GM19328 (cell line): ENCODE data around the gene LCE3E.
"Not testable (repeated sequence)": the region's sequence is repeated elsewhere in the genome, so short reads cannot be mapped to it uniquely, and the experiment has no call there.

ENCODE experiments used
- ATAC-seq: cut with Tn5 transposase; IDR thresholded peaks from one replicate; pipeline ENCODE4 v1.9.1; 2021; ENCODE audit warnings: mild to moderate bottlenecking, moderate library complexity; ENCODE audit not compliant: unreplicated experiment

The LCE3E gene, protein sequence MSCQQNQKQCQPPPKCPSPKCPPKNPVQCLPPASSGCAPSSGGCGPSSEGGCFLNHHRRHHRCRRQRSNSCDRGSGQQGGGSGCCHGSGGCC

DNA sequence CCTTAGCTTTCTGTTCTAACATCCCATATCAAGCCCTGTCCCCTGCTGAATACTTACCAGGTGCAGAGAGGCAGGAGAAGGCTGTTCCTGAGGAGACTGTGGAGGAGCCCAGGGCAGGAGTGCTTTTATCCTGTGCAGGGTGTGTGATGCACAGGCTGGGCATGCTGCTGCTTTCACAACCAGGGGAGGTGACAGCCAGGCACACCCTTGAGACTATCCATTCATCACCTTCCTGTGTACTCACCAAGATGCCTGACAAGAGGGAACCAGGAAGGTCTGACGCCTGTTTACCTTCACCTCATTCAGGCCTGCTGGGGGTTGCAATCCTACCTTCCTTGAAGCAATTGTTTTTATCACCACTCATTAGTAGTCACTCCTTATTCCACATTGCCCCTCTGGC lies at the start of gene LCE3E:
TSS of gene LCE3E (minus strand) at position 100 of the 400 bp plus-strand sequence. CDS start 572 bp downstream, outside the sequence.
- no peak for ATAC-seq

DNA sequence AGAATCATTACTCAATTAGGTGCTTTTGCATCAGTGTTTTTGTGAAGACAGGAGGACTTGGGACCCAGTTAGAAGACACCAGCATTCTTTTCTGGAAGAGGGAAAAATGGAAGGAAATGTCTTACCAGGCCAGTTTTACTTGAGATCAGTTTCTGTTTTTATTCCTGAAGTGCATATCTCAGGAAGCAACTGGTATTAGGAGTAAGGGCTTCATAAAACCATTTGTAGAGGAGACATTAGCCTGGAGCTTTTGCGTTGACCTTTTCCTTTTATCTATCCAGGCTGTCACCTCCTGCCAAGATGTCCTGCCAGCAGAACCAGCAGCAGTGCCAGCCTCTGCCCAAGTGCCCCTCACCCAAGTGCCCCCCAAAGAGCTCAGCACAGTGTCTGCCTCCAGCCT lies 46.9 kb upstream of the LCE3E start, which contains the start of gene LCE3B:
TSS of gene LCE3B (plus strand) at position 301 of the 400 bp plus-strand sequence. CDS start at position 301, 0 bp downstream.
- ATAC-seq, result no peak

DNA sequence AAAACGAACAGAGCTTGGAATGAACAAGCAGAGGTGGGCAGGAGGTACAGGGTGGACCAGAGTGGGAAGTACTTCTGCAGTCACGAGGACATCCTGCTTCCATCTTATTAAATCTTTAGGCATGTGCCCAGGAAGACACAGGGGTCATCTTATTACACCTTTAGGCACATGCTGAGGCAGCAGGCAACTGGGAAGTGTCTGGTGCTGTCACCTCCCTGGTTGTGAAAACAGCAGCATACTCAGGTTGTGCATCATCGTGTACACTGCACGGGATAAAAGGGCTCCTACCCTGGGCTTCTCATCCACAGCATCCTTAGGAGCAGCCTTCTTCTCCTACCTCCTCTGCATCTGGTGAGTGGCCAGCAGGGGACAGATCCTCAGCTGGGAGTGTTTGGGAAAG lies 33.4 kb upstream of the LCE3E start, which contains the start of gene LCE3C:
TSS of gene LCE3C (plus strand) at position 301 of the 400 bp plus-strand sequence. CDS start 498 bp downstream, outside the sequence.
- no peak for ATAC-seq

DNA sequence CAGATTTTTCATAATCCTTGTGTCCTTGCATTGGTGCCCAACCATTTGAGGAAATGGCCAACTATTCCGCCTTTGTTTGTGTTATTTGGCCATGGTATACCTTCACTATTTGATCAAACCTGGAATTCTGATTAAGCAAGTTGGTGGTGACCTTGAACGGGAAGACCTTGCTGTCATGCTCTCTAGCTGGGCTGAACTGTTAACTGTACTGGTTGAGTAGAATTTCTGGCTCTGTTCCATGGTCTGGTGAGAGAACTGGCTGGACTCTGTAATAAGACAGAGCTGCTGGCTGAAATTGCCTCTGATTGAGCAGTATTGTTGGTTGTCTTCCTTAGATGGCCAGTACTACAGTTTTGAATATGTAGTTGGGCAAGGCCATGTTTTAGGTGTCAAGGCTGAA lies 30.4 kb upstream of the LCE3E start:
- ATAC-seq, result no peak

DNA sequence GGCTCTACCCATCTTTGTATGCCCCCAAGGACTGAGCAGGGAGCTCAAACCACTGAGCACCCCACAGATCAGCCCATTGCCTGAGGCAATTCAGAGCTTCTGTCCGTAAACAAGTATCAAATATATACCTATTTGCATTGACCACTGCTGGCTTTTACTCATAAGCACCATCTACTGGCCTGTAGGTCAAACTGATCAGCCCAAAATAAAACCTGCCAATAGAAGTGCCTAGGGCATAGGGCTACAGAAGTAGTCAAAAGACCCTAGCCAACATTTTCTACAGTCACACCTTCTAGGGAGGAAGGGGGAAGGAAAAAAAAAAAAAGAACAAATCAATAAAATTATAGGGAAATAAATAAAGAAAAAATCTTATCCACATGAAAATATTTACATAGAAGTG lies 19.0 kb upstream of the LCE3E start:
- no peak for ATAC-seq

DNA sequence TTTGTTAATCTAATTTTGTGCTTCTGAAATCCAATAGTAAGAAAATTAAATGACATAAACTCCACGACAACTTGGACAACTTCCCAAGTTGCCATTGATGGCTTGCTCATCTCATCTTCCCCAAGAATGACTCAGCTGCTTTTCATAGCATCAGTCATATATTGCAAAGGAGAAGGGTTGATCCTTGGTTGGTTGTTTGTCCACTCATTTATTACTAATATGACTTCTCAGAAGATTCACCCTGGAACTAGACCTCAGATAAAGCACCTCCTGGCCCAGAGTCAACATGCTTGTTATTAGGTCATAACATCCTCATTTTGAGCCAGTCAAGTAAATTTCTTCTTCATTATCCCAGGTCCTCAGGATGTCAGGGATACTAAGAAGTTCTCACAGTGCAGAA lies 16.1 kb upstream of the LCE3E start:
- no peak for ATAC-seq

DNA sequence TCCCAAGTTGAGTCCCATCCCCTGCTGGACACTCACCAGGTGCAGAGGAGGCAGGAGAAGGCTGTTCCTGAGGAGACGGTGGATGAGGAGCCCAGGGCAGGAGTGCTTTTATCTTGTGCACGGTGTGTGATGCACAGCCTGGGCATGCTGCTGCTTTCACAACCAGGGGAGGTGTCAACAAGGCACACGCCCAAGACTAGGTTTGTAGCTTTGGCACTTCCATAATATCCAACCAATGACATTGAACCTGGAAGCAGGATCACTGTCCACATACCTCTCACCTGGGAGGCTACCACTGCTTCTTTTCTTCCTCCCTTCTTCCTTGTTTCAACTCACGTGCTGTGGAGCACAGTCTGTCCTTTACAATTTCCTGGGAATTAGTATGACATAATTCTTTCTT lies 13.9 kb upstream of the LCE3E start, which contains the start of gene LCE3D:
TSS of gene LCE3D (minus strand) at position 84 of the 400 bp plus-strand sequence. CDS start 580 bp downstream, outside the sequence.
- no peak for ATAC-seq

DNA sequence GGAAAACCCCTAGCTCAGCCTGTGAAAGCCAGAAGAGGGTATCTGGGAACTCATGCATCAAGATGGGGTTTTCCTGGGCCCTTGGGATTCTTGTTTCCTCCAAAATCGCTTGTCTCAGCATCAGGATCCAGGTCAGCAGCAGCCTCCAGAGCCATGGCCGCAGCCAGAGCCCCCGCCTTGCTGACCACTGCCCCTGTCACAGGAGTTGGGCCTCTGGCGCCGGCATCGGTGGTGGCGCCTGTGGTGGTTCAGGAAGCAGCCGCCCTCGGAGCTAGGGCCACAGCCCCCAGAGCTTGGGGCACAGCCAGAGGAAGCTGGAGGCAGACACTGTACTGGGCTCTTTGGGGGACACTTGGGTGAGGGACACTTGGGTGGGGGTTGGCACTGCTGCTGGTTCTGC lies 12.9 kb upstream of the LCE3E start:
- not testable (repeated sequence) for ATAC-seq

DNA sequence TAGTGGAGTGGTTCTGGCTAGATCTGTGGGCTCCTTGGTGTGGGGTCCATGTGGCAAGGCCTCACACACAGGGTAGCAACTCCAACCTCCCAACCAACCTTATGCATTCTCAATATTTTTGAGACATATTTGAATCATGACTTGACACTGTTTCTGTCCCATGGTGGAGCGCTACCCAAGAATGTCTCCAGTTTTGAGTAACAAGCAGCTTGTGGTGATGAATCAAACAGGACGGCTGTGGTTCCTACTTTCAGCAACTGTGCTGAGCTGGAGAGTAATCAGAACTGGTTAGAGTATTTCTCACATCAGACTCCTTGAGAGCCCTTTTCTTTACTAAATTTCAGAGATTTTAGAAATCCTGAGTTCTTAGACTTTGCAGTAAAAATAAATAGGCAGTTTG lies 10.6 kb upstream of the LCE3E start:
- no peak for ATAC-seq

DNA sequence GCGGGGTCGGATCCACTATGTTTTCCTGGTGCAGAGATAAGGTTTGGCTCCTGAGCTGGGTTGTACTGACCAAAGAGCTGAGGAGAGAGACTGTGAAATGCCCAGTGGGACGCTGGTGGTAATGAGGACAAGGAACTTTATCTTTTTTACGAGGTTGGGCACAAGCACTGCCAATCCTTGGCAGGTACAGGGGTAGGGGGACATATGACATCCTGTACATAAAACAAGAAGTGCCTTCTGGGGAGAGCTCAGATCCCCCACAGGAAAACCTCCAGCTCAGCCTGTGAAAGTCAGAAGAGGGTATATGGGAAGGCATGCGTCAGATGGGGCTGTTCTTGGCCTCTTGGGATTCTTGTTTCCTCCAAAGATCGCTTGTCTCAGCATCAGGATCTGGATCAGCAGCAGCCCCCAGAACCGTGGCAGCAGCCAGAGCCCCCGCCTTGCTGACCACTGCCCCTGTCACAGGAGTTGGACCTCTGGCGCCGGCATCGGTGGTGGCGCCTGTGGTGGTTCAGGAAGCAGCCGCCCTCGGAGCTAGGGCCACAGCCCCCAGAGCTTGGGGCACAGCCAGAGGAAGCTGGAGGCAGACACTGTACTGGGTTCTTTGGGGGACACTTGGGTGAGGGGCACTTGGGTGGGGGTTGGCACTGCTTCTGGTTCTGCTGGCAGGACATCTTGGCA lies 905 bp downstream of the LCE3E start:
- no peak for ATAC-seq

DNA sequence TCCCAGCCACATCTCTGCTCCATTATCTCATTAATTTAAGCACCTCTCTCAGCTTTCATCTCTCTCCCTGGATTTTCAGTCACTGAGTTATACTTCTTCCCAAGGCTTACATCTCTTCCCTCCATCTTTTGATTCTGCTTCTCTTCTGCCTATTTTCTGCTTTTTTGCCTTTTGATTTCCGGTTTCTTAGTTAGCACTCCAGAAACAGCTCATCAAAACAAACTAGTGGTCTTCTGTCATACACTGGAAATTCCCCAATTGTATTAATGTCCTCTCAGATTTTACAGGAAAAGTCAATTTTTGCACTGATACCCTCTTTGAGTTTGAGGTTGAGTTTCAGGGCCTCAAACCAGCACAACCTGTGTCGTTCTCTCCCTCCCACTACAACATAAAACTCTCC lies 1.5 kb downstream of the LCE3E start:
- ATAC-seq, result no peak

DNA sequence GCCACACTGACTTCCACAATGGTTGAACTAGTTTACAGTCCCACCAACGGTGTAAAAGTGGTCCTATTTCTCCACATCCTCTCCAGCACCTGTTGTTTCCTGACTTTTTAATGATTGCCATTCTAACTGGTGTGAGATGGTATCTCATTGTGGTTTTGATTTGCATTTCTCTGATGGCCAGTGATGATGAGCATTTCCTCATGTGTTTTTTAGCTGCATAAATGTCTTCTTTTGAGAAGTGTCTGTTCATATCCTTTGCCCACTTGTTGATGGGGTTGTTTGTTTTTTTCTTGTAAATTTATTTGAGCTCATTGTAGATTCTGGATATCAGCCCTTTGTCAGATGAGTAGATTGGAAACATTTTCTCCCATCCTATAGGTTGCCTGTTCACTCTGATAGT lies 18.2 kb downstream of the LCE3E start:
- ATAC-seq, result not testable (repeated sequence)

DNA sequence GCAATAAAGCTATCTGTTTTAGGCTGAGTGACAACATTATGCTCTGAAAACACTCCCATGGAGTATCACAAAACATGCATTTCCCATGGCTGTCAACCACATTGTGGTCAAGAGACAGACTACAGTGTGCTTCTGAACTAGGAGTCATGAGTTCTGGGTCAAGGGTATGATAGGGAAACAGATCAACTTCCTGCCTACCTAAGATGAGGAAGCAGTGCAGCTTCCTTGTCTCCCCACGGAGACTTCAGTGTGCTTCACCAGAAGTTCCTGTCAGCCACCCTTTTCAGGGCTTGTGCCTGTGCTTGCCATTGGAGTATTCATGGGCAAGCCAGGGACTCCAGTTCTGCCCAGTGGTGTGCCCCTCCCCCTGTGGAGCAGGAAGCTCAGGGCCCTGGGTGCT lies 19.9 kb downstream of the LCE3E start:
- no peak for ATAC-seq

DNA sequence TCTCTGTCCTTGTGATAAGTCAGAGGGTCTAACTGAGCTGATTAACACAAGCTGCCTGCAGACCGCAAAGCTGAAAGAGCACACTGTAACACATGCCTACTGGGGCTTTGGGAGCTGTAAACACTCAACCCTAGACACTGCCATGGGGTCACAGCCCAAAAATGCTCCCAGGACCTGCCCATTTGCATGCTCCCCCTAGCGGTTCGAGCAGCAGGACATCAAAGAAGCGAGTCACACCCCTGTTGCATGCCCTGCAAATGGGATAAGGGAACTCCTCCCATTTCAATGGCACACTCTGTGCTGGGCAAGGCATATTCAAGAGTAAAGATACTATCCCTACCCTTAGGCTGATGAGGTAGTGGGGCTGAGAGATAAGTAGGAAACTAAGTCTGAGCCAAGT lies 22.8 kb downstream of the LCE3E start:
- no peak for ATAC-seq

DNA sequence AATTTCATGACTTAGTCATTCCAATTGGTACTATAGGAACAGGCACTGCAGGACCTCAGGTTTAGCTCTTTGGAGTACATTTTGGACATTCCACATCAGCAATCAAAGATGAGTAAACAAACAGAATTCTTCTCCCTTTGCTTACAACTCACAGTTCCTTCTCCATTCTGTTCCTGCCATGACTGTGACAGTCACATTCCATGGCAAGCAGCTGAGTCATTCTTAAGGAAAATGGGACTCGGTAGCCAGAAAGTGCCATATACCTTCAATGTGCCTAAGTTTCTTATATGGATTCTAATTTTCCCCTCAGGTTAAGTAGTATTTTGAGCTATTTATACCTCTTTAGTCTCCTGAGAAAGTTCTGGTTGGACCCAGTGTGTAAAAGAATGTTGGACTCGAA lies 26.7 kb downstream of the LCE3E start:
- no peak for ATAC-seq

DNA sequence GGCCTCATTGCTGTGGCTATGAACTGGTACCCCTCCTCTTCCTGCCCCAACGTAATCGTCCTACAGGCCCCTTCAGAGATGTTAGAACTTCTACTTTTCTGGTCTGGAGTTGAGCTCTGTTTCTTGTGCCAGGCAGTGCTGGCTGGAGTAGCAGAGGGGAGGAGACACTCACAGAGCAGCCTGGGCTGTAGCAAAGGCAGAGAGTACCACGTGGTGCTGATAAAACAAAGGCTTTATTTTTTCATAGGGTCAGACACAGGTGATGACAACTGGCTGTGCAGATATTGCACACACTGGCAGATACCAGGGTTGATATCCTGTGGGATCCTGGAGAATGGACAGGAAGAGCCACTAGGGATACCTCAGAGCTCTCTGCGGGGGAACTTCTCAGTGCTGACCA lies 29.1 kb downstream of the LCE3E start:
- ATAC-seq, result no peak

DNA sequence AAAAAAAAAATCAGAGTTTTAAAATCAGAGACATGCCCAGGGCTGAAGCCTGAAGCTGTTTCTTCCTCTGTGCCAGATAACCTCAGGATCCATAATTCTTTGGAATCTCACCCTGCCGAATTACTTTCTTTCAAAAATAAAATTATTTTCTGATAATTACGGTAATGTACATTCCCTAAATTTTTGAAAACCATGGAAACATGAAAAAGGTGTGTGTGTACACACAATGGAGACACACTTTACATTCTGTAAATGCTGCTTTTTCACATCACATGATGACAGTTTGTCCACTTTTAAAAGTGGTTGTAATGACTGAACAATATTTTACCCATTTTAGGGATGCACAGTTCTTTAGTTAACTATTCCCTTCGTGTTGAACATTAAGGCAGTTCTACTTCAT lies 30.8 kb downstream of the LCE3E start:
- ATAC-seq, result no peak

DNA sequence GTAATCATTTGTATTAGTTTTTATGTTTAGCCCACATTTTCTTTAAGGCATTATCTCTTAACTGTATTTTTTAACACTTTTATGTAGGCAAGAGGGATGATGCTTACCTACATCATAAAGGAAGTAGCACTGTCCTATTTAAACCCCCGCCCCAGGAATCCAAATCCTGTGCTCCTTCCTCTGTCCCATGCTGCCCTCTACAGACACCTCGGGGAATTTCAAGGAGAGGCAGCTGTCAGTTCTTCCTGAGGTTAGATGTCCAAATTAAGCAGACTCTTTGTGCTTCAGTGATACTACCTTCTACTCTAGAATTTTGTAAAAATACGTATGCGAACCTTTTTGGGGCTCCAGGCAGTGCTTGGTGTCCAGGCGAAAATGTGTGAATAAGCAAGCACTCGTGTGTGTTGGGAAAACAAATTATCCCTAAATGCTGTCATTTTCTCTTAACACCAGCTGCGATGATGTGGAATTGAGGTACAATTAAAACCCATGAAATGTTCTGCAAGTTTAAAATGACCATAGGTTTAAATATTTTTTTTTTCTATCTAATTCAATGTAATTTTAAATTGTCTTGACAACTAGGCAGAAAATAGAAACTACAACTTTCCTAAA lies 33.1 kb downstream of the LCE3E start:
- ATAC-seq, result no peak

DNA sequence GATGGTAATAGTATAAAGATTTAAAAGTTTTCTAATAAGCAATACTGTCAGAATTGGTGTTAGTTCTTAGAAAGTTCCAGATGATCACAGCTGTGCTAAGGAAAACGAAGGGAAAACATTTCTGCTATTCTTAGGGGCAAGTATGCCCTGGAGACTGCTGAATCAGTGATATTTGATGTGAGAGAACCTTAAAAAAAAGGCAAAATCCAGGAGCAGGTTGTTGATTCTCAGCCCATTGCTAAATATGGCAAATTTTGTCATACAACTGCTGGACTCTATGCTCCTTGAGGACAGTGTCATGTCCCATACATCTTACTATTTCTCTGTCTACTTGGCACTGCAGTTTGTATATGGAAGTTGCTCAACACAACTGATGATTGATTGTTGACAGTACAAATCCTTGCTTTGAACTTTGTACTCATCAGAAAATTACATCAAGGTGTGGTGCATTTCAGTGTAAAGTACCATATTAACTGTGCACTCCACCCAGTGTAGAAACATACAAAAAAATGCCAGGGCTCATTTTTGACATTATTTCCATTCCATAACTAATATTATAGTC lies 41.4 kb downstream of the LCE3E start:
- ATAC-seq, result no peak

DNA sequence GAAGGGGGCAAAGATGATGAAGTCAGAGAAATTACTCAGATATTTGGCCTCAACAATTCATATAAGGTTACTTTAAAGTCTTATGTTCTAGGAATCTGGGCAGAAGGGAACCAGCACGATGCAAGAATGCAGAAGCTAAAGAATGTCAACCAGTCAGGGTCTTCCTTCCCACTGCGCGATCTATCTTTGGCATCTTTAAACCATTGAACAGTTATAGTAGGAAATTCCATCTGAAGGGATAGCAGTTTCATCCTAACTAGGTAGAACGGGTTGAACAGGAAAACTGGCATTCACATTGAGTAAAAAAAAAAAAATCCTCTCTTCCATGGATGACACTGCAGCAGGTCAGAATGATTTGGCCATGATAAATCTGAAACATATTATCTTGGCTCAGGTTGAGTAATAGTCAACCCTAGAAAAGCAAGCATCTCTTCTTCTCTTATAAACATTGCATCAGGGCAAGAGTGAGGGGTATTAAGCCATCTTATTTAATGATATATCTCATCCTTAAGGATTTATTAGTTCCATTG lies 46.0 kb downstream of the LCE3E start:
- ATAC-seq, result no peak

DNA sequence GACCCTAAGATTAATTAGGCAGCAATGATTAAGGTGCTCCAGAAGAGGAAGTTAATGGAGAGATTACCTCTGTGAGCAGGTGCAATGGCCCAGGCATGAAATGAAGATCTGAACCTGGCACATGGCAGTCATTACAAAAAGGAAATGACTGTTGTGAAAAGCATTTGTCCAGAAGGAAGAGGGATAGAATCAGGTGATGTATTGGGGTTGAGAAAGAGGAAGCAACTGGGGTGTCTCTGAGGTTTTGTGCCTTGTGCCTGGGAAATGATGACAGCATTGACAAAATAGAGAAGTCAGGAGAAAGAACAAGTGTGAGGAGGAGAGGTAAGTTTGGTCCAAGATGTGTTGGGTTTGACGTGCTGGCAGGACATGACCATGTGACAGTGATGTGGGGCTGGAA lies 46.7 kb downstream of the LCE3E start:
- no peak for ATAC-seq
